Right lobe of liver (tissue), 6 donors: ENCODE measurements around the gene LDLRAP1. TPM values are rescaled to one million over a fixed set of nuclear protein-coding genes. Genes with fewer than 3 reads are reported as not detected.

Source experiments
- ATAC-seq, 4 donors: fragments of 200-7000 bp; cut with Tn5 transposase; one replicate each; pipeline ENCODE4 v1.9.1; 2020; ENCODE audit warnings: mild to moderate bottlenecking in 4 of 4, moderate library complexity in 4 of 4
- DNase-seq, 3 donors: peaks; one replicate each; pipeline ENCODE4 v3.0.0-alpha.2; 2020
- H3K27ac ChIP-seq, 3 donors: fragments of 200-600 bp; one replicate each; pipeline ENCODE4 v1.8.0; 2022
- H3K27me3 ChIP-seq, 2 donors: fragments of 200-600 bp; one replicate each; pipeline ENCODE4 v1.8.0; 2022
- H3K36me3 ChIP-seq, 4 donors: fragments of 200-600 bp; sonication (generic) in 1 of 4; one replicate each; pipeline versions ENCODE4 v1.5.1 to v1.8.0; 2017 to 2022; ENCODE audit warnings: control low read depth in 1 of 4
- H3K4me1 ChIP-seq, 4 donors: fragments of 200-600 bp; sonication (generic) in 1 of 4; one replicate each; pipeline versions ENCODE4 v1.5.1 to v1.8.0; 2017 to 2022; ENCODE audit warnings: control low read depth in 1 of 4
- H3K4me3 ChIP-seq, 3 donors: fragments of 200-600 bp; one replicate each; pipeline ENCODE4 v1.8.0; 2022
- H3K9me3 ChIP-seq, 4 donors: fragments of 200-600 bp; sonication (generic) in 1 of 4; one replicate each; pipeline versions ENCODE4 v1.5.1 to v1.8.0; 2017 to 2022; ENCODE audit warnings: control low read depth in 1 of 4
- CTCF ChIP-seq, 4 donors: fragments of 200-600 bp in 3 of 4; fragments of 450-650 bp in 1 of 4; IDR thresholded peaks; one replicate each; pipeline versions ENCODE4 v1.5.1 to v1.8.0; 2016 to 2022; ENCODE audit warnings: antibody characterized with exemption in 4 of 4, mild to moderate bottlenecking in 2 of 4
- POLR2A ChIP-seq: fragments of 450-650 bp; IDR thresholded peaks from one replicate; pipeline ENCODE4 v1.6.1; 2017; ENCODE audit warnings: antibody characterized with exemption, mild to moderate bottlenecking
- WGBS: methylation state at CpG from one replicate; pipeline ENCODE4 v1.1.6; 2018; ENCODE audit warnings: low coverage, low lambda C conversion rate; ENCODE audit not compliant: insufficient coverage; ENCODE audit errors: missing lambda C conversion rate; 5-methylcytosine and 5-hydroxymethylcytosine counted together
- intact Hi-C, 2 donors: fragments of 100-400 bp; cut with DNase I; formaldehyde crosslinking; loops; one replicate each; pipeline versions ENCODE4 v1.11.2 to v1.14.1; 2022
- long read RNA-seq: library from polyadenylated mRNA; unstranded; transcript quantifications from one replicate; pipeline ENCODE4 v2.0.0, GENCODE V29; 2019
- total RNA-seq, 6 experiments: library from RNA; depleted of rRNA in 2 of 6; stranded (reverse); fragments of >200 nt in 2 of 6; fragmentation: NEBNext Ultra II Directional in 3 of 6; extraction: Animal tissue kit (Norgen Biotek cat#: 25700) in 3 of 6; gene quantifications; one replicate each; pipeline versions ENCODE4 v1.1.0 to v1.2.4, GENCODE V29; 2016 to 2023
- donor health status: DM: no; HTN: yes; CAD: no.
- donor health status: DM: no; HTN: no; CAD: no.
- donor health status: DM: no; HTN: no; CAD: no.
- donor health status: DM: no; HTN: yes; CAD: no.
- donor health status: DM: no; HTN: yes; CAD: no.

The LDLRAP1 gene
- 10 to 100 TPM; 15.3 to 24.3 (median 16.7) TPM for total RNA-seq
- long read RNA-seq, partial matches to known transcripts: 0 of 2 reads
- long read RNA-seq, other reads (novel, unspliced or antisense): 1 of 2 reads

- under 1% methylated on average over 23 of the region's 99 CpGs for WGBS
Observed at GRCh38 chr1:25543425-25544242, at the start of gene LDLRAP1. Gene LDLRAP1 (plus strand): TSS chr1:25543606. CDS start chr1:25543699, 93 bp downstream.

GRCh38 chr1:25494952-25495351, 48.5 kb upstream of the LDLRAP1 start:
- WGBS: 51% methylated on average over 3 of the region's 3 CpGs
- no peak overlapping the region for H3K27ac ChIP-seq
- H3K4me3 ChIP-seq: no peak overlapping the region
- H3K9me3 ChIP-seq: no peaks in the 10 kb centered on the region
- peaks cover 0 to 80% (median 36%) of the 10 kb centered on the region in 4 donors for H3K36me3 ChIP-seq
- peak in 3 of 4 donors; percentile 38 to 91 (median 64) for ATAC-seq
- intact Hi-C loops: no loop called here
- no peaks in the 10 kb centered on the region for H3K27me3 ChIP-seq
- H3K4me1 ChIP-seq: peaks cover 0 to 12% (median 0%) of the 10 kb centered on the region in 4 donors
- no peak for DNase-seq
- TF ChIP-seq CTCF (IDR thresholded peaks at IDR 0.05) (no peak), POLR2A (no peak)

More at GRCh38 chr1:25543425-25544242, at the start of gene LDLRAP1:
- DNase-seq (peak; percentile 82 to 85 (median 84)), ATAC-seq (peak; percentile 93 to 99 (median 95))
- Histone ChIP-seq H3K9me3 (no peaks in the 10 kb centered on the region), H3K27me3 (no peaks in the 10 kb centered on the region), H3K36me3 (no peaks in the 10 kb centered on the region), H3K4me3 (peak within 1 kb of the TSS; percentile 87 to 90 (median 89)), H3K27ac (peak within 1 kb of the TSS; percentile 70 to 74 (median 72)), H3K4me1 (peaks cover 0 to 6% (median 3%) of the 10 kb centered on the region in 4 donors)
- TF ChIP-seq POLR2A (peak; percentile 94), CTCF (IDR thresholded peaks at IDR 0.05) (no peak)
- intact Hi-C loops: no loop called here

- Histone ChIP-seq H3K27me3 (no peaks in the 10 kb centered on the region), H3K36me3 (peaks cover 0 to 39% (median 18%) of the 10 kb centered on the region in 4 donors), H3K27ac (no peak overlapping the region), H3K4me1 (peaks cover 0 to 8% (median 1%) of the 10 kb centered on the region in 4 donors), H3K4me3 (no peak overlapping the region), H3K9me3 (no peaks in the 10 kb centered on the region)
- WGBS: 91% methylated on average over 1 of the region's 1 CpG
- peak in 1 of 4 donors; percentile 34 for ATAC-seq
- intact Hi-C loops: no loop called here
- DNase-seq: no peak
- no peak for TF ChIP-seq CTCF (IDR thresholded peaks at IDR 0.05)
- no peak for TF ChIP-seq POLR2A
Observed at GRCh38 chr1:25500694-25501093, 42.7 kb upstream of the LDLRAP1 start.

GRCh38 chr1:25501235-25502058, 42.0 kb upstream of the LDLRAP1 start:
- peaks cover 0 to 8% (median 1%) of the 10 kb centered on the region in 4 donors for H3K4me1 ChIP-seq
- intact Hi-C loops: no loop called here
- DNase-seq (peak in 1 of 3 donors; percentile 36), ATAC-seq (peak in 1 of 4 donors; percentile 44)
- no peak overlapping the region for H3K27ac ChIP-seq
- 56% methylated on average over 6 of the region's 7 CpGs for WGBS
- no peak overlapping the region for H3K4me3 ChIP-seq
- TF ChIP-seq CTCF (IDR thresholded peaks at IDR 0.05): peak in 2 of 4 donors; percentile 13 to 14
- TF ChIP-seq POLR2A: no peak
- peaks cover 0 to 32% (median 14%) of the 10 kb centered on the region in 4 donors for H3K36me3 ChIP-seq
- H3K27me3 ChIP-seq: no peaks in the 10 kb centered on the region
- H3K9me3 ChIP-seq: no peaks in the 10 kb centered on the region
